GM19035 (cell line): ENCODE measurements around the gene ATRAID.

Source experiments
- ATAC-seq: cut with Tn5 transposase; IDR thresholded peaks from one replicate; pipeline ENCODE4 v1.9.1; 2021; ENCODE audit not compliant: unreplicated experiment

Gene ATRAID

DNA sequence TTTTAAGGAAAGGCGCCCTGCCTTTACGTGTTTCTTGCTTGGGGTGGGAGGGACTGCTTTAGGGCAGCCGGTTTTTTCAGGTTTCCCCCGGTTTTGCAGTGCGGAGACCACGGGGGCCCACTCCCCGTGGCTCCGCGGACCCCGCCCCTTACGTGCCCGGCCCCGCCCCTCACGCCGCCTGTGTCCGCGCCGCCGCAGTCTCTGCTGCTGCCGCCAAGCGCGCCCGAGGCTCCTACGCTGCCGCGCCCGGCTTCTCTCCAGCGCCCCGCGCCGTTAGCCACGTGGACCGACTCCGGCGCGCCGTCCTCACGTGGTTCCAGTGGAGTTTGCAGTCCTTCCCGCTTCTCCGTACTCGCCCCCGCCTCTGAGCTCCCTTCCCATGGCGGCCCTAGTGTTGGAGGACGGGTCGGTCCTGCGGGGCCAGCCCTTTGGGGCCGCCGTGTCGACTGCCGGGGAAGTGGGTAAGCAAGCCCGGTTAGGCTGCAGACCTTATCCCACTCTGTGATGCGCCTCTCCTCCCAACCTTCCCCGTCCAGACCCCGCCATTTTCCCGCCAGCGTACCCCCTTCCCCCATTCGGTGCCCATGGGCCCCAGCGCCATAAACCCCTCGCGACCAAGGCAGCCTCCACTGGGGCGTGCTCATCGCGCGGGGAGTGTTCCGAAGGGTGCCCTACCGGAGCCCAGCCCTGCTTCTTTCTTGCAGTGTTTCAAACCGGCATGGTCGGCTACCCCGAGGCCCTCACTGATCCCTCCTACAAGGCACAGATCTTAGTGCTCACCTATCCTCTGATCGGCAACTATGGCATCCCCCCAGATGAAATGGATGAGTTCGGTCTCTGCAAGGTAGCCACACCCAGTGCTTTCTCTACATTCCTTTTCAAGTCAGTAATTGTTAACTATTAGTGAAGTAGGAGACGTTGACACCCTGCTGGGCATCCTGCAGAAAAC is 5.6 kb downstream of the ATRAID start, which contains the start of gene CAD:
TSS of gene CAD (plus strand) at position 197 of the 949 bp plus-strand sequence. CDS start at position 380, 183 bp downstream.
- peak; percentile 71 for ATAC-seq

DNA sequence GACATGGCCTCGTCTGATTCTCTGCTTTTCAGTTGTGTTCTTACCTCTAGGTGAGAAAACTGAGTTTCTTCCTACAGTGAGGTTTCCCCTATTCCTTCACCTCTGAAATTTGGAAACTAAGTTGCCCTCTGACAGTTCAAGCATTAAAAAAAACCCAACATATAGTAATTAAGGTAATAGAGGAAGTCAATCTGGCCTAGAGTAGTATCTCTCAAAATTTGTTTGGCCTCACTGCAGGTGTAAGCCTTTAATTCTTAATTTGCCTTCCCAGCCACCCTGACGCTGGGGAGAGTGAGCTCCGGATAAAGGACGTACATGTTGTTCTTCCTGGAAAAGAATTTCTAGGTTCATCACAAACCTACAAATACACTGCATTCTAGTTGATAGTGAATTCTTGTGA is 6.8 kb downstream of the ATRAID start:
- no peak for ATAC-seq

DNA sequence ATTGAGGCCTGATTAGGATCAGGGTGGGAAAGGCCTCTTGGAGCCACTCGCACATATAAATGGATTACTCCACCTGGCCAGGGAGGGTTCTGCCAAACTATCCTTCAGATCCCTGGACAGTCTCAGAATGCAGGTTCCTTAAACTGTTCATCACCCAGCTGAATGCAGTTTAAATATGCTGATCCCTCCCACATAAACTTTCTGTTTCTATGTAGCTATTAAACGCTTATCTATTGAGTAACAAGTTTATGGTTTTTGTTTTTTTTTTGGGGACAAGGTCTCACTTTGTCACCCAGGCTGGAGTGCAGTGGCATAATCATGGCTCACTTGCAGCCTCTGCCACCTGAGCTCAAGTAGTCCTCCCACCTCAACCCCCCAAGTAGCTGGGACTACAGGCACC is 7.2 kb downstream of the ATRAID start:
- no peak for ATAC-seq

DNA sequence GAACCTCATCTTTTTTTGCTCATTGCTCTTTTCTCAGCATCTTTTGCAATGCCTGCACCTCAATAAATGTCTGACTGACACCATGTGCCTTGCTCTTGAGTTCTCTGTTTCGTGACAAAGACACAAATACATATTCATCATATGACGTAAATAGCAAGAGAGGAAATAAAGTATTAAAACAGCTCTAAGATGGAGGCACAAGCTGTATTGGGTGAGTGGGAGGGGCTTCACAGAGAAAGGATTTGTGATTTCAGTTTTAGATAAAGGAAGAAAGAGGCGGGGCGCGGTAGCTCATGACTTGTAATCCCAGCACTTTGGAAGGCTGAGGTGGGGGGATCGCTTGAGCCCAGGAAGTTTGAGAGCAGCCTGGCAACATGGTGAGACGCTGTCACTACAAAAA is 8.2 kb downstream of the ATRAID start:
- no peak for ATAC-seq

DNA sequence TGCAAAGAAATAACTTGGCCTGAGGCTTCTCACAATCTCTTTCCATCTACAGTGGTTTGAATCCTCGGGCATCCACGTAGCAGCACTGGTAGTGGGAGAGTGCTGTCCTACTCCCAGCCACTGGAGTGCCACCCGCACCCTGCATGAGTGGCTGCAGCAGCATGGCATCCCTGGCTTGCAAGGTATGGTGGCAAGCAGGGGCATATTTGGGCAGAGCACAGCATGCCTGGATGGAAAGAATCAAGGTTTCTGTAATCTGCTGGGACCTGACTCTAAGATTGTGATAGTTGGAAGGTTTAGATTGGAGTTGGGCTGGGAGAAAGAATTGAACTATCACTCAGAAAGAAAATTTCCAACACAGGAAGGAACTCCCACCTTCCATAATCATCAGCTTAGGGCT is 9.3 kb downstream of the ATRAID start:
- no peak for ATAC-seq

DNA sequence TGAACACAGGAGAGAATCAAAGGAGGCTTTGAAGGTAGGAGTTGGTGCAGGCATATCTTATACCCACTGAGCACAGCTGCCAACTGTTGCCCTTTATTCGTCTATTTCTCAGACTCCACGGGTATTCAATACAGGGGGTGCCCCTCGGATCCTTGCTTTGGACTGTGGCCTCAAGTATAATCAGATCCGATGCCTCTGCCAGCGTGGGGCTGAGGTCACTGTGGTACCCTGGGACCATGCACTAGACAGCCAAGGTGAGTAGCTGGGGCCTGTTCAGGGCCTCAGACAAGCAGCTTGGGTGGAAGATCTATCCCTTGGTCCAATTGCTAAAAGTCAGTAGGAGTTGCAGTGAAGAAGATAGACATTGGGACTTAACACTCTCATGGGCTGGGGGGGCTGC is 10.6 kb downstream of the ATRAID start:
- ATAC-seq, result no peak

DNA sequence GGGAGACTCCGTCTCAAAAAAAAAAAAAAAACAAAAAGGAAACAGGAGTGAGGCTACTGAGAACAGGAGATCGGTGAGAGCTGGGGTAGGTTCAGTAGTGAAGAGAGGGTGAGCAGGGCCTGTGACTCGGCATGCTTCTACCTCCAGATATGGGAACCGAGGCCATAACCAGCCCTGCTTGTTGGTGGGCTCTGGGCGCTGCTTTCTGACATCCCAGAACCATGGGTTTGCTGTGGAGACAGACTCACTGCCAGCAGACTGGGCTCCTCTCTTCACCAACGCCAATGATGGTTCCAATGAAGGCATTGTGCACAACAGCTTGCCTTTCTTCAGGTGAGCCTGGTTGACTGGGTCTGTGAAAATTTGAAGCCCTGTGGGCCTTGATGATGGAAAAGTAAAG is 11.6 kb downstream of the ATRAID start:
- ATAC-seq, result no peak

DNA sequence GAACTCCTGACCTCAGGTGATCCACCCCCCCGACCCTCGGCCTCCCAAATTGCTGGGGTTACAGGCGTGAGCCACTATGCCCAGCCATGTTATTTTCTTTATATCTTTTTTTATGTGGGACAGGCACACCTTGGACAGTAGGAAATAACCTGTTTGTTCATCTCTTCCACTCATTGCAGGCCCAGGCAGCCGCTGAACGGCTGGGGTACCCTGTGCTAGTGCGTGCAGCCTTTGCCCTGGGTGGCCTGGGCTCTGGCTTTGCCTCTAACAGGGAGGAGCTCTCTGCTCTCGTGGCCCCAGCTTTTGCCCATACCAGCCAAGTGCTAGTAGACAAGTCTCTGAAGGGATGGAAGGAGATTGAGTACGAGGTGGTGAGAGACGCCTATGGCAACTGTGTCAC is 13.7 kb downstream of the ATRAID start:
- ATAC-seq, result no peak

DNA sequence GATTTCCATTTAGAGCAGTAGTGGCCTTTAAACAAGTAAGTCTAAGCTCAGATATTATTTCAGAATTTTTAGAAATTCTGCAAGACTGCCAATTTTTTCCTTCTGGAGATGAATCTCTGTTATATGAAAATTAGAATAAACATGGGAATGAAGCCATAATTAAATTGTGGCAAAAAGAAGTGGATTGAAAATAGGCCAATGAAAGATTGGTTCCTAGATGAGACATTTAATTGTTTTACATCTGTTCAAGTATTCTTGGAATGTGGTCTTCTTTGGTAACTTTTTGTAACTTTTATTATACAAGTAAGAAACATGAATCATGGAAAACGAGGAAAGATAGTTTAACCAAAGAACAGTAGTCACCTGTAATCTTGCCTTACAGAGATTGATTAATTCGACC is 15.7 kb downstream of the ATRAID start:
- ATAC-seq, result no peak

DNA sequence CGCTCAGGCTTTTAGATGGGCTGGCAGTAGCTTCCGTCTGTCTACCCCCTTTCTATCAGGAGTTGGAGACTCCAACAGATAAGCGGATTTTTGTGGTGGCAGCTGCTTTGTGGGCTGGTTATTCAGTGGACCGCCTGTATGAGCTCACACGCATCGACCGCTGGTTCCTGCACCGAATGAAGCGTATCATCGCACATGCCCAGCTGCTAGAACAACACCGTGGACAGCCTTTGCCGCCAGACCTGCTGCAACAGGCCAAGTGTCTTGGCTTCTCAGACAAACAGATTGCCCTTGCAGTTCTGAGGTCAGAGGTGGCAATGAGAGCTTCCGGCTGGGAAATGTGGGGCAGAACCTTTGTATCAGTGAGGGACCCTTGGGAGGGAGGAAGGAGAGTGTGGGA is 20.1 kb downstream of the ATRAID start:
- no peak for ATAC-seq

DNA sequence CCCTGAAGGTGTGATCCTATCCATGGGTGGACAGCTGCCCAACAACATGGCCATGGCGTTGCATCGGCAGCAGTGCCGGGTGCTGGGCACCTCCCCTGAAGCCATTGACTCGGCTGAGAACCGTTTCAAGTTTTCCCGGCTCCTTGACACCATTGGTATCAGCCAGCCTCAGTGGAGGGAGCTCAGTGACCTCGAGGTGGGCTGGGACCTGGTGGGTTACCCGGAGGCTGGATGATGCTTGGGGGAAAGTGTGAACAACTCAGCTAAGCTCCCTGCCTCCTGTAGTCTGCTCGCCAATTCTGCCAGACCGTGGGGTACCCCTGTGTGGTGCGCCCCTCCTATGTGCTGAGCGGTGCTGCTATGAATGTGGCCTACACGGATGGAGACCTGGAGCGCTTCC is 21.5 kb downstream of the ATRAID start:
- no peak for ATAC-seq

DNA sequence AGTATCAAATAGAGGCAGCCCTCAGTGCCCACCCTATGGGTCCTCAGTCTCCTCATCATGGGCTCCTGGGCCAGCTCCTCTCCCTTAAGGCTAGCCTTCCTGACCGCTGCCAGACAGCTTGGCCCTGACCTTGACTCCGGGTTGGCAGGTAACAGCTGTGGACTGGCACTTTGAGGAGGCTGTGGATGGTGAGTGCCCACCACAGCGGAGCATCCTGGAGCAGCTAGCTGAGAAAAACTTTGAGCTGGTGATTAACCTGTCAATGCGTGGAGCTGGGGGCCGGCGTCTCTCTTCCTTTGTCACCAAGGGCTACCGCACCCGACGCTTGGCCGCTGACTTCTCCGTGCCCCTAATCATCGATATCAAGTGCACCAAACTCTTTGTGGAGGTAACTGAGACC is 24.3 kb downstream of the ATRAID start:
- no peak for ATAC-seq

DNA sequence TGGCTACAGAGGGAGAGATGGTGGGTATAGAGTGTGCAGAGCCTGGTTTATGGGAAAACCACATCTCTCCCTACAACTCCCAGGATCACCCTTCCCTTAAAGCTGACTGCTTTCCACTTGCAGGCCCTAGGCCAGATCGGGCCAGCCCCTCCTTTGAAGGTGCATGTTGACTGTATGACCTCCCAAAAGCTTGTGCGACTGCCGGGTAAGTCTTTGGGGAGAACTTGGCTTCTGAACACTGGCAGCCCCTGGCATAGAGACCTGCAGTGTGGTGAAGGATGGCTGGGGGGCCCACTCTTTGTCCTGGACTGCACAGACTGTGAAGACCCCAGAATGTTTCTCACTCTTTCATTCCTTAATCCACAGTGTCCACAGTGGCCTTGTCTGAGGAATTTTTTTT is 24.8 kb downstream of the ATRAID start:
- ATAC-seq, result no peak

DNA sequence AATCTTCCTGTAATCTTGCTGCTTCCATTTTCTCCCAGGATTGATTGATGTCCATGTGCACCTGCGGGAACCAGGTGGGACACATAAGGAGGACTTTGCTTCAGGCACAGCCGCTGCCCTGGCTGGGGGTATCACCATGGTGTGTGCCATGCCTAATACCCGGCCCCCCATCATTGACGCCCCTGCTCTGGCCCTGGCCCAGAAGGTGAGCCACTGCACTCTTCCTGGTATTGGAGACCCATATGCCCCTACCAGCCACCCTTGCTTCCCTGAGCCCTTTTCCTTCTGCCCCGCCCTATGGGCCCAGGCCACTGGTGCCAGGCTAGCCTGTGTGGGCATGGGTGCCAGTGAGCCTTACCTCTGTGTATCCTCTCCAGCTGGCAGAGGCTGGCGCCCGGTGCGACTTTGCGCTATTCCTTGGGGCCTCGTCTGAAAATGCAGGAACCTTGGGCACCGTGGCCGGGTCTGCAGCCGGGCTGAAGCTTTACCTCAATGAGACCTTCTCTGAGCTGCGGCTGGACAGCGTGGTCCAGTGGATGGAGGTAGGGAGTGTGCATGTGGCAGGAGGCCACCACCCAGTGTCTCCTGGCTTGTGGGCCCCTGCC is 25.6 kb downstream of the ATRAID start:
- ATAC-seq, result no peak

DNA sequence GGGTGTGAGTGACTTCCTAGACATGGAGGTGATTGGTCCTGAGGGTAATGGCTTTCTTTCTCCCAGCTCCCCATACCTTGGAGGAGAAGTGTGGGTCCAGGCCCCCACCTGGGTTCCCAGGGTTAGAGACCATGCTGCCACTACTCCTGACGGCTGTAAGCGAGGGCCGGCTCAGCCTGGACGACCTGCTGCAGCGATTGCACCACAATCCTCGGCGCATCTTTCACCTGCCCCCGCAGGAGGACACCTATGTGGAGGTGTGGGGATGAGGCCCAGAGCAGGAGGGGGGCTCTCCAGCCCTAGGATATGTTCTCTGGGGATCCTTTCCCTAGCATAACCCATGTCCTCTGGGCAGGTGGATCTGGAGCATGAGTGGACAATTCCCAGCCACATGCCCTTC is 27.1 kb downstream of the ATRAID start:
- no peak for ATAC-seq

DNA sequence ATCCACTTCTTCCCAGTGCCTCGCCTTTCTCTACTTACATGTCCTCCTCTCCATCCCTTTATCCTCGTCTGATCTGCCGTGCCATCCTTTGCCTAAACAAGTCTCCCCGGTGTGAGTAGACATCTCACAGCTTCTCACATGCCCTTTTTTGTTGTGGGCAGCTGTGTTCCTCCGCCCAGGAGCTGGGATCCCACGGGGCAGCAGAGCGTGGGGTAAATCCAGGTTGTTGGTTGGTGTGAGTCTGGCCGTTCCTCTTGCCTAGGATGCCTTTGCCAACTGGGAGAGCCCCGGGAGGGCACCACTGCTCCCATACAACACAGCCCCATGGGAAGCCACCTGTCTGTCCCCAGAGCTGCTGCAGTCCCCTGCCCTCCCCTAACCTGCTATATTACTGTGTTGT is 28.6 kb downstream of the ATRAID start:
- ATAC-seq, result no peak

DNA sequence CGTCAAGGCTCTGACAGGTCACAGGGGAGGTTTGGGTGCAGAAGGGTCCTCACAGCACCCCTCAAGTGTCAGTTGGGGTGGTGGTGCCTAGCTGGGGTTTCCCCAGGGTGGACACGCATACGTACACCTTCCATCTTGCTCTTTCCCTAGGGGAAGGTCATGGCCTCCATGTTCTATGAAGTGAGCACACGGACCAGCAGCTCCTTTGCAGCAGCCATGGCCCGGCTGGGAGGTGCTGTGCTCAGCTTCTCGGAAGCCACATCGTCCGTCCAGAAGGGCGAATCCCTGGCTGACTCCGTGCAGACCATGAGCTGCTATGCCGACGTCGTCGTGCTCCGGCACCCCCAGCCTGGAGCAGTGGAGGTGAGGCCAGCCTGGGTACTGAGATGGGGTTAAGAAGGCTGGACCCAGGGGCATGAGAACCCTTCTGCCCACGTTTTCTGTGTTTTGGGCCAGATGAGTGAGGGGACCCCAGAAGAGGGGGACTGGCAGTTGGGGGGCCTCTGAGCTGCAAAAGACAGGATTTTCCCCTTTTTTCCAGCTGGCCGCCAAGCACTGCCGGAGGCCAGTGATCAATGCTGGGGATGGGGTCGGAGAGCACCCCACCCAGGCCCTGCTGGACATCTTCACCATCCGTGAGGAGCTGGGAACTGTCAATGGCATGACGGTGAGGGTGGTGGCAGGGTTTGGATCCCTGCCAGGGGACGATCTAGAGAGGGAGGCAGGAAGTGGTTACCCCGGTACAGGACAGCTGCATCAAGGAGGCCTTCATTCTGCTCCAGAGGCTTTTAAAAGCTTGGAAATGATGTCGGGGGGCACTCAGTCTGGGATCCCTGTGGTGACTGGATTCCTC is 30.1 kb downstream of the ATRAID start:
- ATAC-seq, result no peak

DNA sequence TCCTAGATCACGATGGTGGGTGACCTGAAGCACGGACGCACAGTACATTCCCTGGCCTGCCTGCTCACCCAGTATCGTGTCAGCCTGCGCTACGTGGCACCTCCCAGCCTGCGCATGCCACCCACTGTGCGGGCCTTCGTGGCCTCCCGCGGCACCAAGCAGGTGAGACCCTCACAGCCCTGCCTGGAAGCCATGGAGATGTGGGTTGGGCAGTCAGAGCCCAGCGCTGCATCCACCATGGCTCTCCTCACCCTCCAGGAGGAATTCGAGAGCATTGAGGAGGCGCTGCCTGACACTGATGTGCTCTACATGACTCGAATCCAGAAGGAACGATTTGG is 30.7 kb downstream of the ATRAID start:
- ATAC-seq, result no peak

DNA sequence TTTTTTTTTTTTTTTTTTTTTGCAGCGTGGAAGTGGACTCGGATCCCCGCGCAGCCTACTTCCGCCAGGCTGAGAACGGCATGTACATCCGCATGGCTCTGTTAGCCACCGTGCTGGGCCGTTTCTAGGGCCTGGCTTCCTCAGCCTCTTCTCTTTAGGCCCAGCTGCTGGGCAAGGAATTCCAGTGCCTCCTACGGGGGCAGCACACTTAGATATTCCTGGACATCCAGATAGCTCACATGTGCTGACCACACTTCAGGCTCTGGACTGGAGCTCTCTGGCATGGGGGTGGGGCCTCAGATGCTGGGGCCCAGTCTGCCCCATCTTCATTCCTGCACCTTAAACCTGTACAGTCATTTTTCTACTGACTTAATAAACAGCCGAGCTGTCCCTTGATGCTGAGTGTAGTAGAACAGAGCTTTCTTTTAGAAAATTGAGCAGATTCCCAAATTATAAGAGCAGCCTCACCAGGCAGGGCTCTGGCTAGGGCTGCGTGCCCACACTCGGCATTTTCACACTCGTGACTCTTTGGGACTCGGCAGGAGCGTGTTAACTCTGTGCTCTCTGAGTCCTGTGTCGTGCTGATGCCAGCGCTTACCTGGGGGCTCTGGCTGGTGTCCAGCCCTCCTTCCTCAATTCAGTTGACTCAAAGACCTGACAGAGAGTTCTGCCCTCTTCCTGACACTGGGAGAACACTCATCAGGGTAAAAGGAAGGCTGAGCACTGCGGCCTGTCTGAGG is 31.7 kb downstream of the ATRAID start:
- ATAC-seq, result no peak

DNA sequence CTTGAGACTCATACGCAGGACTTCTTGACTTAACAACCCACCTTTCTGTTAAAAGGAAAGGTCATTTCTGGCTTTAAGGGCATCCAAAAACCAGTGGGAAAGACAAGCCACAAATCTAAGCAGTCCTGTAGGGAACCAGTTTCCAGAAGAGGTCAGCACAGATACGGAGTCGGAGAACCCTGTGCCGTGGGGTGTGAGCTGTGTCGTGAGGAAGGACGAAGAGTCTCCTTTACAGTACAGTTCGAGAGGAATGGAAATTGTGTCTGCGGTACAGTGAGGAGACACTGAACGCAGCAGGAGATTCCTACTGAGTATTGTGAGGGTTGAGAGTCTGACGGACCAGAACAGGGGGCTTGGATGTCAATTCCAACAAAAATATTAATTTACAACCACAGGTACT is 33.3 kb downstream of the ATRAID start:
- ATAC-seq, result no peak

DNA sequence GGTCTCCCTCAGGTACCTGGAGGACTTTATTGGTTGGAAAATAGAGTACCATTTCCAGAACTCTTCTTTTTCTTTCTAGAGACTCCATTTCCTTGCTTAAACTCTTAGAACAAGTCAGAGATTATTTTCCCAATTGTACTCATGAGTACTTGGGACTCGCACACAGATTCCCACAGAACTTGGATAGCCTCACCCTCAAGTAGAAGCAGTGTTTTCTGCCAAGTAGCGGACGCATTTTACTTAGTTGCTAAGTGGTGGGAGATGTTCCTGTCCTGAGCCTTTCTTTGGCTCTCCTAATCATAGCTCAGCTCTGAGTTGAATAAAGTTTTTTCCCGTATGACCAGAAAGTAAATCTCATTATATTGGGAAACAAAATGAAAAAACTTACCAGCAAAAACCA is 33.8 kb downstream of the ATRAID start:
- ATAC-seq, result no peak
